AG04450 (cell line): ENCODE measurements around the gene OLFML2A. TPM values are rescaled to one million over a fixed set of nuclear protein-coding genes. Genes with fewer than 3 reads are reported as not detected.

Source experiments
- CTCF ChIA-PET: fragments of 300-600, 350-600 bp; formaldehyde crosslinking; extraction: SDS; loops from one replicate; lab custom pipeline; 2022; ENCODE audit warnings: antibody characterized with exemption, inconsistent platforms; lab: Charles Lee
- POLR2A ChIA-PET: fragments of 350-600 bp; formaldehyde crosslinking; extraction: SDS; loops from one replicate; lab custom pipeline; 2021; ENCODE audit warnings: antibody characterized with exemption, inconsistent platforms; lab: Yijun Ruan, JAX
- DNase-seq: peaks from one replicate; pipeline ENCODE4 v3.0.0-alpha.2; 2011; ENCODE audit warnings: low read depth, low spot score
- H3K27ac ChIP-seq: one replicate; pipeline ENCODE4 v1.5.1; 2012; ENCODE audit warnings: low read depth, low read length, control low read depth
- H3K27me3 ChIP-seq: one replicate; pipeline ENCODE4 v1.6.0; 2012; ENCODE audit warnings: low read length; ENCODE audit not compliant: control insufficient read depth, insufficient read depth
- H3K4me3 ChIP-seq: 2 replicates; pipeline ENCODE4 v1.5.1; 2011; ENCODE audit warnings: mild to moderate bottlenecking, low read depth, low read length, control low read depth
- H3K9me3 ChIP-seq: 2 replicates; pipeline ENCODE4 v1.5.1; 2012; ENCODE audit warnings: low read length; ENCODE audit not compliant: control insufficient read depth, insufficient read depth
- CTCF ChIP-seq: IDR thresholded peaks from 2 replicates; pipeline ENCODE4 v1.5.1; 2011; ENCODE audit warnings: low read depth, low read length, control low read depth, inconsistent platforms
- polyA plus RNA-seq: library from polyadenylated mRNA; depleted of rRNA; stranded (reverse); fragments of >200 nt; gene quantifications from 2 replicates; pipeline ENCODE4 v1.2.3, GENCODE V29; 2011

OLFML2A gene
- polyA plus RNA-seq, 1 experiment = 22.3 TPM

DNA sequence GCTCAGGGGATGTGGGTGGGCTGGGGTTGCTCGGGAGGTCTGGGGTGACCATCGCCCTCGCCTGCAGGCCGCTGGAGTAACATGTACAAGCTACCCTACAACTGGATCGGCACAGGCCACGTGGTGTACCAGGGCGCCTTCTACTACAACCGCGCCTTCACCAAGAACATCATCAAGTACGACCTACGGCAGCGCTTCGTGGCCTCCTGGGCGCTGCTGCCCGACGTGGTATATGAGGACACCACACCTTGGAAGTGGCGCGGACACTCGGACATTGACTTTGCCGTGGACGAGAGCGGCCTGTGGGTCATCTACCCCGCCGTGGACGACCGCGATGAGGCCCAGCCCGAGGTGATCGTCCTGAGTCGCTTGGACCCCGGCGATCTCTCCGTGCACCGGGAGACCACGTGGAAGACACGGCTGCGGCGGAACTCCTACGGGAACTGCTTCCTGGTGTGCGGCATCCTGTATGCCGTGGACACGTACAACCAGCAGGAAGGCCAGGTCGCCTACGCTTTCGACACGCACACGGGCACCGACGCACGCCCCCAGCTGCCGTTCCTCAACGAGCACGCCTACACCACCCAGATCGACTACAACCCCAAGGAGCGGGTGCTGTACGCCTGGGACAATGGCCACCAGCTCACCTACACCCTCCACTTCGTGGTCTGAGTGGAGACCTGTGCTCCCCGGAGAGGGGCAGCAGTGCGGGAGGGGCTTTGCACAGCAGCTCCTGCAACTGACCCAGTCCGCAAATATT, 33.0 kb downstream of the OLFML2A start:
- CTCF ChIA-PET = interaction anchor here (0.5 to 1.7 kb wide), 4 partner anchors 31 to 44 kb away, joined by 3 to 9 read pairs (median 4); partner anchors contain the start of genes NR6A1 and WDR38

DNA sequence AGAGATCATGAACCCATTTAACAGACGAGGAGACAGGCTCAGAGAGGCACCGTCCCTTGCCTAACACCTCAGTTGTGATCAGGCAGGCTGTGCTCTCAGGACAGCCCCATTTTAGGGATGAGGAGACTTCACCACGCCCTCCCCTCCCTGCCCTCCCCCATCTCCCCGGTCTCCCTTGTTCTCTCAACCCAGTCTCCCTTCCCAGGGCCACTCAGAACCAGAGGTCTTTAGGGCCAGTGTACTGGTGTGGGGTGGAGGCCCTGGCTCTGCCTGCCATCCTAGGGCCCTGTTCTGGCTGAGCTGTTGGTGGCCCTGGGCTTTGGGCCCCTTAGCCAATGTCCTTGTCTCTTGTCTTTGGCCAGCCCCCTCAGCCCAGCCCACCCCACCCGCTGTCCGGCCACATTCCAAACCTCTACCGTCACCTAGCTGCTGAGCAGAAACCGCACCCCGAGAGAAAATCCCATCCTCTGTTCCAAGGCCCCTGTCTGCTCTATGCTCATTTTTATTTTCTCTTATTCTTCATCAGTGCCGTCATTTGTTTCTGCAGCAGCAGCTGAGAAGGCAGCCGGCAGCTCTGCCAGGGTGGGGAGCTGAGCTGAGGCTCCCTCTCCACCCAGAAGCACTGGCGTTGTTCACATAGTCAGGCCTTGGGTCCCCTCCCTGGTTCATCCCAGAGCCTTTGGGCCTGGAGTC, 33.9 kb downstream of the OLFML2A start:
- ChIA-PET CTCF (interaction anchor here (0.8 to 2.2 kb wide), 5 partner anchors 33 to 42 kb away, joined by 3 to 7 read pairs (median 4); partner anchors contain the start of genes NR6A1 and WDR38), POLR2A (interaction anchor here (0.6 to 3.4 kb wide), 6 partner anchors 18 to 33 kb away, joined by 3 to 27 read pairs (median 4); partner anchors contain the start of gene OLFML2A)
- Histone ChIP-seq H3K9me3 (peaks cover 9% of the 10 kb centered on the region; the same call in 1 of the 2 replicates), H3K4me3 (no peak overlapping the region), H3K27ac (peak overlapping the region; percentile 98), H3K27me3 (no peaks in the 10 kb centered on the region)
- TF ChIP-seq CTCF = no peak; the same call in 1 of the 2 replicates
- DNase-seq = peak; percentile 69

More for the DNA sequence above, 33.0 kb downstream of the OLFML2A start:
- POLR2A ChIA-PET = interaction anchor here (1.1 to 3.4 kb wide), 3 partner anchors 17 to 32 kb away, joined by 3 to 27 read pairs (median 6); partner anchors contain the start of gene OLFML2A
- no peak overlapping the region for H3K4me3 ChIP-seq
- no peak for DNase-seq
- TF ChIP-seq CTCF = no peak
- no peaks in the 10 kb centered on the region for H3K27me3 ChIP-seq
- H3K27ac ChIP-seq = no peak overlapping the region
- H3K9me3 ChIP-seq = peaks cover 9% of the 10 kb centered on the region; the same call in 1 of the 2 replicates

DNA sequence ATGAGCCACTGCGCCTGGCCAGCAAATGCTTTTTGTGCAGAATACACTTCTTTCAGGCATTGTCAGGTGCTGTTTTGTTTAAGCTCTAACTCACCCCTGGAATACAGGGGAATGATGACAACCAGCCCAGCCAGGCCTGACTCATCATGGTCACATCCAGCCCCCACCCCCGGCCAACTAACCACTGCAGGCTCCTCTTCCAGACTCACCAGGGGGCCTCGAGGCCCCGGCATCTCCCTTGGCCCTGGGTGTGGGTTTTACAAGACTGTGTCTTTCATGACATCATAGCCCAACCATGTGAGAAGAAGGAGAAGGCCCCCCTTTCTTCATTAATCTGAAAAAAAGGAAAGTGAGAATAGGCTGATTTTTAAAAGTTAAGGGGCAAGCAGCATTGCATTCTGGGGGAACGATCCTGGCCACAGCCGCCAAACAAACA, 35.5 kb downstream of the OLFML2A start:
- ChIA-PET CTCF (interaction anchor here (1.0 to 3.0 kb wide), 3 partner anchors 27 to 41 kb away, joined by 4 to 10 read pairs (median 7); partner anchors contain the start of gene WDR38), POLR2A (interaction anchor here (0.5 to 3.4 kb wide), 7 partner anchors 11 to 38 kb away, joined by 3 to 27 read pairs (median 3); partner anchors contain the start of gene OLFML2A)
- Histone ChIP-seq H3K4me3 (no peak overlapping the region), H3K27ac (peak overlapping the region; percentile 98), H3K9me3 (peaks cover 9% of the 10 kb centered on the region; the same call in 1 of the 2 replicates), H3K27me3 (no peaks in the 10 kb centered on the region)
- DNase-seq = peak; percentile 95
- peak; percentile 18; the same call in 1 of the 2 replicates for TF ChIP-seq CTCF

GRCh38 chr9:124813041-124813440, 36.1 kb downstream of the OLFML2A start:
- DNase-seq = no peak
- ChIA-PET CTCF (interaction anchor here (0.7 to 3.0 kb wide), 7 partner anchors 27 to 81 kb away, joined by 3 to 16 read pairs (median 7); partner anchors contain the start of genes NR6A1, OLFML2A and WDR38), POLR2A (interaction anchor here (3.4 kb wide), 1 partner anchor 33 kb away, joined by 27 read pairs; no protein-coding TSS in a partner anchor)
- Histone ChIP-seq H3K27ac (peak overlapping the region; percentile 98), H3K27me3 (no peaks in the 10 kb centered on the region), H3K9me3 (peaks cover 9% of the 10 kb centered on the region; the same call in 1 of the 2 replicates), H3K4me3 (no peak overlapping the region)
- no peak for TF ChIP-seq CTCF
